Muscle of arm (tissue), 12 donors: ENCODE results near the gene DHCR24. TPM values are rescaled to one million over a fixed set of nuclear protein-coding genes. Genes with fewer than 3 reads are reported as not detected.

Source experiments
- DNase-seq: peaks from one replicate; pipeline ENCODE4 v3.0.0-alpha.2; 2013
- polyA plus RNA-seq, 12 donors: library from polyadenylated mRNA; unstranded; fragments of 120-200 nt; gene quantifications; one replicate each; pipeline ENCODE4 v1.2.1, GENCODE V29; 2013; ENCODE audit not compliant: insufficient read length in 12 of 12

DHCR24 gene
- polyA plus RNA-seq, 12 donors: 15.9 to 40.1 (median 28.4) TPM; not detected in 1

- DNase-seq: no peak
Observed at GRCh38 chr1:54804471-54805132, 82.4 kb downstream of the DHCR24 start.

DNA sequence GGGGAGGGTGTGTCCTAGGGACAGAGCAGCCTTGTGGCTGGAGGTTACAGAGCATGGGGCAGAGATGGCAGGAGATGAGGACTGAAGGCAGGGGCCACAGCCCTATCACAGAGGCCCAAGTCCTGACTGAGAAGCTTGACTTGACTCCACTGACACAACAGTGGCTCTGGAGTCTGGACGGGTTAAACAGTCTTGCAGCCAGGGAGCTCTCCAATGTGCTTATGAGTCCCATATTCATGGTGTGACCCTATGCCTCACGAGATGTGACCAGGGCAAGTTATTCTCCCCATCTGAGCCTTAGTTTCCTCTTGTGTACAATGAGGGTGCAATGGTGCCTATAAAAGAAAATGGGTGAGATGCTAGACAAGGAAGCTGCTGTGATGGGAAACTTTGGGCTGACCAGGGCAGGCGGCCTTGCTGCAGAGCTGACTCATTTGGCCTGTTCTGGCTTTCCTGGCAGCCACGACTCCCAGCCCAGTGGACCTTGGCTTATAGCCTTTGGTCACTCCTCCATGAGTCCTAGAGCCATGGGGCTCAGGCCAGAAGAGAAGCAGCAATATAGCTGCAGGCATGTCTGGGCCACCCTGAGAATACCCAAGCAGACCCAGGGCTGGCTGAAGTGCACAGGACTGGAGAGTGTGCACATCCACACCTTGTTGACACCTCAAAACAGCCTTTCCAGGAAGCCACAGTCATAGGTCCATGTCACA, 83.1 kb downstream of the DHCR24 start:
- no peak for DNase-seq

GRCh38 chr1:54800899-54801759, 85.9 kb downstream of the DHCR24 start, which contains the start of gene TTC22:
TSS of gene TTC22 (minus strand) at chr1:54801323. CDS start at chr1:54801163, 160 bp downstream.
- DNase-seq: no peak

GRCh38 chr1:54800041-54800898, 86.7 kb downstream of the DHCR24 start:
- DNase-seq: no peak

Other genes with a start within 250 kb of the DHCR24 start
- 10 to 100 TPM in 2 of 12 donors, 1 to 10 TPM in 9, not detected in 1; 1.5 to 12.7 (median 4.2) TPM for gene MROH7, start 245.4 kb downstream of the DHCR24 start, polyA plus RNA-seq
- gene TTC4, start 171.3 kb downstream of the DHCR24 start, polyA plus RNA-seq: 10 to 100 TPM in 11 of 12 donors, not detected in 1; 23.1 to 33.9 (median 28.2) TPM
- gene PARS2, start 122.7 kb downstream of the DHCR24 start, polyA plus RNA-seq: 1 to 10 TPM in 10 of 12 donors, not detected in 2; 3.6 to 5.4 (median 4.6) TPM
- 1 to 10 TPM in 3 of 12 donors, under 1 TPM in 6, not detected in 3; 0.08 to 5.8 (median 0.14) TPM for gene TTC22, start 85.9 kb downstream of the DHCR24 start, polyA plus RNA-seq
- gene TMEM61, start 93.4 kb upstream of the DHCR24 start, polyA plus RNA-seq: under 1 TPM in 2 of 12 donors, not detected in 10; 0.18 to 0.23 TPM
- under 1 TPM in 6 of 12 donors, not detected in 6; 0.03 to 0.07 (median 0.05) TPM for gene BSND, start 111.7 kb upstream of the DHCR24 start, polyA plus RNA-seq
- gene PCSK9, start 152.4 kb upstream of the DHCR24 start, polyA plus RNA-seq: 10 to 100 TPM in 2 of 12 donors, 1 to 10 TPM in 9, not detected in 1; 2.9 to 23.1 (median 4.7) TPM